Subcutaneous adipose tissue (tissue), 4 donors: ENCODE measurements around the gene OR5D14. TPM values are rescaled to one million over a fixed set of nuclear protein-coding genes. Genes with fewer than 3 reads are reported as not detected.

ENCODE experiments used
- total RNA-seq, 4 donors: library from RNA; depleted of rRNA; stranded (reverse); fragments of >200 nt; gene quantifications; one replicate each; pipeline ENCODE4 v1.1.0, GENCODE V29; 2016
- TF ChIP-seq, protein P1 (sequence below): fragments of 450-650 bp; IDR thresholded peaks from one replicate; pipeline ENCODE4 v1.5.1; 2016; ENCODE audit warnings: low read depth, mild to moderate bottlenecking, control low read depth, antibody characterized with exemption, moderate library complexity

Gene OR5D14
- total RNA-seq: not detected

DNA sequence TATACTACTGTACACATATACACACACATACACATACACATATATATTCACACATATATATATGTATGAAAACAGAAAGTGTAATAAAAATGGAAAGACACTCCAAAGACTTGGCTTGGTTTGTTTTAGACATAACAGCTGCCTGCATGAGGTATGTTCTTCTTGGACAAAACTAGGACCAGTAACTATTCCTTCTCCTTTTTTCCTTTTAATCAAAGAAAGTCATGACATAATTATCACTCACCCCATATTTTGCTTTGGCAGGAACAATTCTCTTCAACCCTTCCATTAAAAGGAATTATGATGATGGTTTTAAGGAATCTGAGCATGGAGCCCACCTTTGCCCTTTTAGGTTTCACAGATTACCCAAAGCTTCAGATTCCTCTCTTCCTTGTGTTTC, at the start of gene OR5D14:
TSS of gene OR5D14 (plus strand) at position 301 of the 400 bp plus-strand sequence. CDS start at position 301, 0 bp downstream.
- TF ChIP-seq, protein P1, sequence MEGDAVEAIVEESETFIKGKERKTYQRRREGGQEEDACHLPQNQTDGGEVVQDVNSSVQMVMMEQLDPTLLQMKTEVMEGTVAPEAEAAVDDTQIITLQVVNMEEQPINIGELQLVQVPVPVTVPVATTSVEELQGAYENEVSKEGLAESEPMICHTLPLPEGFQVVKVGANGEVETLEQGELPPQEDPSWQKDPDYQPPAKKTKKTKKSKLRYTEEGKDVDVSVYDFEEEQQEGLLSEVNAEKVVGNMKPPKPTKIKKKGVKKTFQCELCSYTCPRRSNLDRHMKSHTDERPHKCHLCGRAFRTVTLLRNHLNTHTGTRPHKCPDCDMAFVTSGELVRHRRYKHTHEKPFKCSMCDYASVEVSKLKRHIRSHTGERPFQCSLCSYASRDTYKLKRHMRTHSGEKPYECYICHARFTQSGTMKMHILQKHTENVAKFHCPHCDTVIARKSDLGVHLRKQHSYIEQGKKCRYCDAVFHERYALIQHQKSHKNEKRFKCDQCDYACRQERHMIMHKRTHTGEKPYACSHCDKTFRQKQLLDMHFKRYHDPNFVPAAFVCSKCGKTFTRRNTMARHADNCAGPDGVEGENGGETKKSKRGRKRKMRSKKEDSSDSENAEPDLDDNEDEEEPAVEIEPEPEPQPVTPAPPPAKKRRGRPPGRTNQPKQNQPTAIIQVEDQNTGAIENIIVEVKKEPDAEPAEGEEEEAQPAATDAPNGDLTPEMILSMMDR: no peak

DNA sequence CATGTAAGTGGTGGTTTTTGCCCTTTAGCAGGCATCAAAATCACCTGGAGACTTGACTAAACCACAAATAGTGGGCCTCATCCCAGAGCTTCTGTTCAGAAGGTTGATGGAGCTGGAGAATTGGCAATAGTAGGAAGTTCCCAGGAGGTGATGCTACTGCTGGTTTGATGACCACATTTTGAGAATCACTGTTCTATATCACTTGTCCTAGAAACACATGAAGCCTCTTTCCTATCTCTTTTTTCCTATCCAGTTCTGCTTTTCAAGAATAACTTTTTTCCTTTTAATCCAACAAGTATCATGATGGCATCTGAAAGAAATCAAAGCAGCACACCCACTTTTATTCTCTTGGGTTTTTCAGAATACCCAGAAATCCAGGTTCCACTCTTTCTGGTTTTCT, 22.2 kb upstream of the OR5D14 start, which contains the start of gene OR5D13:
TSS of gene OR5D13 (plus strand) at position 301 of the 400 bp plus-strand sequence. CDS start at position 301, 0 bp downstream.
- TF ChIP-seq, protein P1: no peak

DNA sequence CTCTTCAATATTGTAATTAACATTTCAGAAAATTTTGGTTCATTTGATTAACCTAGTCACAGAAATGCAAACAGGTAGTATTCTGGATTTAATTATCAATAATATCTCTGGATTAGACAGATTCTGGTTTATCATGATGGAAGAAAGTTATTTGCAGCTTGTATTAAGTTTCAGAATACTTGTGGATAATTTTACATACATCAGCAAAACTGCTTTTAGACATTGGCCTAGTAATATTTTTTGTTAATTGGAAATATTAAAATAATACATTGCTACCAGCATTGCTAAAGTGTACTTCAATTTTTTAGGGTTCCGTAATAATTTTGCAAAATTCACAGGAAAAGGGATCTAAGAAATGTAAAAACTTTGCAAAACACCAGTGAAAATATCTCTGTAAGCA, 3.8 kb upstream of the OR5D14 start:
- TF ChIP-seq, protein P1: no peak

DNA sequence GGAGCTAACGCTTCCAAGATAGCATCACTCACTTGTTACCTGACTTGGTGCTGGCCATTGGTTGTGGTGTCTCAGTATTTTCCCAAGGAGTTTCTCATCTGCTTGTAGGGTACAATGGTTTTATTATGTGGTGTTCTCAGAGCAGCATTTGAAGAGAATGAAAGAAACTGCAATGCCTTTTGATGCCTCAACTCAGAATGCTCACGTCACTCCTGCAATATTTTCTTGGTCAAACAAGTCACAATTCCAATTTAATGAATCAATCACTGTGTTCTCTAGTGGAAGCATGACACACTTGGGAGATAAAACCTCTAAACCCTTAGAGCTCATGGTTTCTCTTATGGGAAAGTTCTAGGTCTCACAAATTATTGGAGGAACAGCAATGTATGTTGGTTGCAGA, 2.0 kb upstream of the OR5D14 start:
- TF ChIP-seq, protein P1: no peak

DNA sequence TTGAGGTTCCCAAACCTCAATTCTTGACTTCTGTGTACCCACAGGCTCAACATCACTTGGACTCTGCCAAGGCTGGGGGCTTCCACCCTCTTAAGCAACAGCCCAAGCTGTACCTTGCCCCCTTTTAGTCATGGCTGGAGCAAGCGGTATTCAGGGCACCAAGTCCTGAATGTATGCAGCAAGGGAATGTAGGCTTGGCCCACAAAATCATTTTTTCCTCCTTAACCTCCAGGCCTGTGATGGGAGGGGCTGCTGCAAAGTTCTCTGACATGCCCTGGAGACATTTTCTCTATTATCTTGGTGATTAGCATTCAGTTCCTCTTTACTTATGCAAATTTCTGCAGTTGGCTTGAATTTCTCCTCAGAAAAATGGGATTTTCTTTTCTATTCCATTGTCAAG, 10.9 kb downstream of the OR5D14 start:
- TF ChIP-seq, protein P1: no peak

DNA sequence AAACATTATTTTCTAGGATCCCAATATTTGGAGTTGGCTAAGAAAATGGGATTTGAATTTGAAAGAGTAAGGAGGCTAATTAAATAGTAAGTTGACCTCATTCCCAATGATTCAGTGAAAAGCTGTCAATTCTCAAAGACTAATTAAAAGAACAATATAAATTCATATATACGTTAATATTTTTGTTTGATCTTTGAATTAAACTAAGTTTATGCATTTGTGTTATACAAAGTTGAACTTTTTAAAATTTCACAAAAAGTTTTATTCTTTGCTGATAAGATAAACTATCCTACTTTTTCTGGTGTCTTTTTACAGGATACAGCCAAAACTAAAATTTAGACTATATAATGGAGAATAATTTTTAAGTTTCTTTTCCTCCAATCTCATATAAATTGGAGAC, 15.7 kb downstream of the OR5D14 start, which contains the start of gene OR5L1:
TSS of gene OR5L1 (plus strand) at position 301 of the 400 bp plus-strand sequence. CDS start 100 bp downstream, outside the sequence.
- TF ChIP-seq, protein P1: no peak

DNA sequence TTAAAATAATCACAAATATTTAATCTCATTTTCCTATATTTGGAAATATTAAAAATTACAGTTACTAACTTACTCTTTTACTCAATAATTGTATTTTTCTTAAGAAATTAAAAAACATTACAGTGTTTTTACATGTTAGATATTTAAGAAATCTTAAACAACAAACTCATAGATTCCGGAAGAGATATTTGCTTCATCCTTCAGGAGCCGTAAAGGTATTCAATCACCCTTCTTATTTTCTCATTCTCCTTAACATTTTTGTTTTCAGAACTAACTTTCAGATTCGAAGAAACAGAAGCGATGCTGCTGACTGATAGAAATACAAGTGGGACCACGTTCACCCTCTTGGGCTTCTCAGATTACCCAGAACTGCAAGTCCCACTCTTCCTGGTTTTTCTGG, 24.0 kb downstream of the OR5D14 start, which contains the start of gene OR5D18:
TSS of gene OR5D18 (plus strand) at position 301 of the 400 bp plus-strand sequence. CDS start at position 301, 0 bp downstream.
- TF ChIP-seq, protein P1: no peak
